ENCODE results near the gene KMT2D. TPM values are rescaled to one million over a fixed set of nuclear protein-coding genes. Genes with fewer than 3 reads are reported as not detected.

Gene KMT2D
- total and polyA plus RNA-seq, 2 experiments from 2014 or later = 17.6 to 120 TPM

- Mint-ChIP-seq H3K27ac (no peak overlapping the region), H3K9me3 (no peaks in the 10 kb centered on the region), H3K36me3 (ENCODE audit: low read depth) (peaks cover 74% of the 10 kb centered on the region), H3K4me3 (no peak overlapping the region), H3K4me1 (no peaks in the 10 kb centered on the region), H3K27me3 (ENCODE audit: insufficient read depth, low read depth, poor library complexity) (peaks cover 11% of the 10 kb centered on the region)
- no peaks in the 10 kb centered on the region for H3K9me2 ChIP-seq (ENCODE audit: insufficient read depth)
- no peaks in the 10 kb centered on the region for H3K27me3 ChIP-seq (ENCODE audit: insufficient read depth)
- H3F3A ChIP-seq (replicated peaks; ENCODE audit: low read depth) = no peaks in the 10 kb centered on the region
- H4K20me1 ChIP-seq (replicated peaks; ENCODE audit: insufficient read depth) = peaks cover 16% of the 10 kb centered on the region
- H2AFZ ChIP-seq = no peak overlapping the region
- TF ChIP-seq EZH2phosphoT487 (IDR thresholded peaks at IDR 0.05; ENCODE audit: unreplicated experiment) = no peak
- no peak for TF ChIP-seq STAT1 (IDR thresholded peaks at IDR 0.05; ENCODE audit: unreplicated experiment)
- TF ChIP-seq JUNB (IDR thresholded peaks at IDR 0.05; ENCODE audit: unreplicated experiment) = no peak
- TF ChIP-seq CREB1 (CRISPR knock-in tag; IDR thresholded peaks at IDR 0.05; ENCODE audit: low read depth) = no peak
- TF ChIP-seq, protein P1, sequence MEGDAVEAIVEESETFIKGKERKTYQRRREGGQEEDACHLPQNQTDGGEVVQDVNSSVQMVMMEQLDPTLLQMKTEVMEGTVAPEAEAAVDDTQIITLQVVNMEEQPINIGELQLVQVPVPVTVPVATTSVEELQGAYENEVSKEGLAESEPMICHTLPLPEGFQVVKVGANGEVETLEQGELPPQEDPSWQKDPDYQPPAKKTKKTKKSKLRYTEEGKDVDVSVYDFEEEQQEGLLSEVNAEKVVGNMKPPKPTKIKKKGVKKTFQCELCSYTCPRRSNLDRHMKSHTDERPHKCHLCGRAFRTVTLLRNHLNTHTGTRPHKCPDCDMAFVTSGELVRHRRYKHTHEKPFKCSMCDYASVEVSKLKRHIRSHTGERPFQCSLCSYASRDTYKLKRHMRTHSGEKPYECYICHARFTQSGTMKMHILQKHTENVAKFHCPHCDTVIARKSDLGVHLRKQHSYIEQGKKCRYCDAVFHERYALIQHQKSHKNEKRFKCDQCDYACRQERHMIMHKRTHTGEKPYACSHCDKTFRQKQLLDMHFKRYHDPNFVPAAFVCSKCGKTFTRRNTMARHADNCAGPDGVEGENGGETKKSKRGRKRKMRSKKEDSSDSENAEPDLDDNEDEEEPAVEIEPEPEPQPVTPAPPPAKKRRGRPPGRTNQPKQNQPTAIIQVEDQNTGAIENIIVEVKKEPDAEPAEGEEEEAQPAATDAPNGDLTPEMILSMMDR (conservative IDR thresholded peaks at IDR 0.05; ENCODE audit: low read depth in 2 of 2) = no peak
- no peak for TF ChIP-seq ZNF462 (CRISPR knock-in tag; IDR thresholded peaks at IDR 0.05)
- no peak for TF ChIP-seq ZNF331 (CRISPR knock-in tag; IDR thresholded peaks at IDR 0.05; ENCODE audit: low read depth)
- no peak for TF ChIP-seq POLR2AphosphoS5 (IDR thresholded peaks at IDR 0.05; ENCODE audit: low read depth)
- TF ChIP-seq, protein P2, sequence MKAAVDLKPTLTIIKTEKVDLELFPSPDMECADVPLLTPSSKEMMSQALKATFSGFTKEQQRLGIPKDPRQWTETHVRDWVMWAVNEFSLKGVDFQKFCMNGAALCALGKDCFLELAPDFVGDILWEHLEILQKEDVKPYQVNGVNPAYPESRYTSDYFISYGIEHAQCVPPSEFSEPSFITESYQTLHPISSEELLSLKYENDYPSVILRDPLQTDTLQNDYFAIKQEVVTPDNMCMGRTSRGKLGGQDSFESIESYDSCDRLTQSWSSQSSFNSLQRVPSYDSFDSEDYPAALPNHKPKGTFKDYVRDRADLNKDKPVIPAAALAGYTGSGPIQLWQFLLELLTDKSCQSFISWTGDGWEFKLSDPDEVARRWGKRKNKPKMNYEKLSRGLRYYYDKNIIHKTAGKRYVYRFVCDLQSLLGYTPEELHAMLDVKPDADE (IDR thresholded peaks at IDR 0.05) = no peak
- TF ChIP-seq NANOG (IDR thresholded peaks at IDR 0.05; ENCODE audit: borderline replicate concordance) = no peak
- TF ChIP-seq ZNF114 (CRISPR knock-in tag; IDR thresholded peaks at IDR 0.05) = no peak
- no peak for TF ChIP-seq EZH2 (IDR thresholded peaks at IDR 0.05; ENCODE audit: low read depth, unreplicated experiment)
- TF ChIP-seq, protein P3, sequence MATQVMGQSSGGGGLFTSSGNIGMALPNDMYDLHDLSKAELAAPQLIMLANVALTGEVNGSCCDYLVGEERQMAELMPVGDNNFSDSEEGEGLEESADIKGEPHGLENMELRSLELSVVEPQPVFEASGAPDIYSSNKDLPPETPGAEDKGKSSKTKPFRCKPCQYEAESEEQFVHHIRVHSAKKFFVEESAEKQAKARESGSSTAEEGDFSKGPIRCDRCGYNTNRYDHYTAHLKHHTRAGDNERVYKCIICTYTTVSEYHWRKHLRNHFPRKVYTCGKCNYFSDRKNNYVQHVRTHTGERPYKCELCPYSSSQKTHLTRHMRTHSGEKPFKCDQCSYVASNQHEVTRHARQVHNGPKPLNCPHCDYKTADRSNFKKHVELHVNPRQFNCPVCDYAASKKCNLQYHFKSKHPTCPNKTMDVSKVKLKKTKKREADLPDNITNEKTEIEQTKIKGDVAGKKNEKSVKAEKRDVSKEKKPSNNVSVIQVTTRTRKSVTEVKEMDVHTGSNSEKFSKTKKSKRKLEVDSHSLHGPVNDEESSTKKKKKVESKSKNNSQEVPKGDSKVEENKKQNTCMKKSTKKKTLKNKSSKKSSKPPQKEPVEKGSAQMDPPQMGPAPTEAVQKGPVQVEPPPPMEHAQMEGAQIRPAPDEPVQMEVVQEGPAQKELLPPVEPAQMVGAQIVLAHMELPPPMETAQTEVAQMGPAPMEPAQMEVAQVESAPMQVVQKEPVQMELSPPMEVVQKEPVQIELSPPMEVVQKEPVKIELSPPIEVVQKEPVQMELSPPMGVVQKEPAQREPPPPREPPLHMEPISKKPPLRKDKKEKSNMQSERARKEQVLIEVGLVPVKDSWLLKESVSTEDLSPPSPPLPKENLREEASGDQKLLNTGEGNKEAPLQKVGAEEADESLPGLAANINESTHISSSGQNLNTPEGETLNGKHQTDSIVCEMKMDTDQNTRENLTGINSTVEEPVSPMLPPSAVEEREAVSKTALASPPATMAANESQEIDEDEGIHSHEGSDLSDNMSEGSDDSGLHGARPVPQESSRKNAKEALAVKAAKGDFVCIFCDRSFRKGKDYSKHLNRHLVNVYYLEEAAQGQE (IDR thresholded peaks at IDR 0.05; ENCODE audit: unreplicated experiment) = no peak
- H3K36me3 ChIP-seq (ENCODE audit: insufficient read depth) = peaks cover 36% of the 10 kb centered on the region
- ATAC-seq (no peak), DNase-seq (ENCODE audit: low spot score) (no peak)
- H3K4me2 ChIP-seq = no peak overlapping the region
- no peak overlapping the region for H3K27ac ChIP-seq (ENCODE audit: low read depth)
- no peaks in the 10 kb centered on the region for H3K79me2 ChIP-seq (replicated peaks; ENCODE audit: insufficient read depth)
- H3K4me1 ChIP-seq (ENCODE audit: insufficient read depth) = no peaks in the 10 kb centered on the region
- H3K4me3 ChIP-seq = no peak overlapping the region
Observed at GRCh38 chr12:49028666-49029275, 31.8 kb downstream of the KMT2D start.

Measured in GM23338 (cell line).